ENCODE data around the gene B4GALNT4.
"Not testable (repeated sequence)": the region's sequence is repeated elsewhere in the genome, so short reads cannot be mapped to it uniquely, and the experiment has no call there.

Gene B4GALNT4

GRCh38 chr11:406796-407650 lies 37.7 kb downstream of the B4GALNT4 start:
- peak; percentile 76 for DNase-seq (ENCODE audit: low read depth)

- DNase-seq (ENCODE audit: low read depth): no peak
These were observed 38.4 kb downstream of the B4GALNT4 start for GRCh38 chr11:407651-408123.

GRCh38 chr11:408154-409007 lies 39.1 kb downstream of the B4GALNT4 start:
- DNase-seq (ENCODE audit: low read depth): no peak

- DNase-seq (ENCODE audit: low read depth): no peak
These were observed 39.8 kb downstream of the B4GALNT4 start for GRCh38 chr11:409008-409599.

- DNase-seq (ENCODE audit: low read depth): no peak
These were observed 40.5 kb downstream of the B4GALNT4 start for GRCh38 chr11:409600-410483.

GRCh38 chr11:410711-411110 lies 41.4 kb downstream of the B4GALNT4 start:
- not testable (repeated sequence) for DNase-seq (ENCODE audit: low read depth)

GRCh38 chr11:411520-411919 lies 42.2 kb downstream of the B4GALNT4 start:
- not testable (repeated sequence) for DNase-seq (ENCODE audit: low read depth)

GRCh38 chr11:412641-413119 lies 43.4 kb downstream of the B4GALNT4 start:
- DNase-seq (ENCODE audit: low read depth): no peak

- no peak for DNase-seq (ENCODE audit: low read depth)
These were observed 44.1 kb downstream of the B4GALNT4 start for GRCh38 chr11:413120-414081.

GRCh38 chr11:414318-414857 lies 45.1 kb downstream of the B4GALNT4 start:
- no peak for DNase-seq (ENCODE audit: low read depth)

GRCh38 chr11:415640-416041 lies 46.3 kb downstream of the B4GALNT4 start:
- DNase-seq (ENCODE audit: low read depth): no peak

- DNase-seq (ENCODE audit: low read depth): no peak
These were observed 46.9 kb downstream of the B4GALNT4 start for GRCh38 chr11:416051-416756.

GRCh38 chr11:416757-417621 lies 47.7 kb downstream of the B4GALNT4 start:
- no peak for DNase-seq (ENCODE audit: low read depth)

GRCh38 chr11:417652-418342 lies 48.5 kb downstream of the B4GALNT4 start:
- no peak for DNase-seq (ENCODE audit: low read depth)

GRCh38 chr11:418343-419247 lies 49.3 kb downstream of the B4GALNT4 start:
- DNase-seq (ENCODE audit: low read depth): no peak

- no peak for DNase-seq (ENCODE audit: low read depth)
These were observed 50.1 kb downstream of the B4GALNT4 start for GRCh38 chr11:419248-420005.
